HG03095 (cell line): ENCODE measurements around the gene FGFR3.

ENCODE experiments used
- ATAC-seq: cut with Tn5 transposase; IDR thresholded peaks from one replicate; pipeline ENCODE4 v1.9.1; 2021; ENCODE audit warnings: moderate library complexity; ENCODE audit not compliant: unreplicated experiment

The FGFR3 gene

GRCh38 chr4:1801286-1801958, 8.3 kb downstream of the FGFR3 start:
- no peak for ATAC-seq

DNA sequence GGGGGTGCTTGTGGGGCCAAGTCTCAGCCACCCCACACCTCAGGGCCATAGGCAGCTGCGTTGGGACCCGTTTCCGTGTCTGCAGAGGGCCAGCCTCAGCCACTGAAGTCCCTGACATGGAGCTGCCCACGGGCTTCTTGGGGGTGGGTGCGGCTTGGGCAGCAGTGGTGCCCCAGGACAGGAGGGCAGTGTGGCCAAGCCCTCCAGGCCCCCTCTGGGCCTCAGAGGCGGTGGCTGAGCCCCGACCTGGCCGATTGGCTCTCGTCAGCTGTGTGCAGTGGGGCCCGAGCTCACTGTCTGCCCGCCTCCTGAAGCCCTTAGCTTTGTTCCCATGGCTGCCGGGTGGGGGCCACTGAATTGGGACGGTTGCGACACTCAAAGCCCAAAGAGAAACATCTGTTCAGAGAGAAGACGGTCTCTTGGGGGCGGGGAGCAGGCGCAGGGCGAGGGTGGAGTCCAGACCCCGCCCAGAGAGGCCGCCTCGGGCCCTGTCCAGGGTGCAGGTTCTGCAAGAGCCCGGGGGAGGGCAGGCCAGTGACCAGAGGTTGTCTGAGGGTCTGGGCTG, 9.1 kb downstream of the FGFR3 start:
- no peak for ATAC-seq

GRCh38 chr4:1802720-1803522, 9.8 kb downstream of the FGFR3 start:
- no peak for ATAC-seq

GRCh38 chr4:1803523-1804423, 10.7 kb downstream of the FGFR3 start:
- ATAC-seq: no peak

DNA sequence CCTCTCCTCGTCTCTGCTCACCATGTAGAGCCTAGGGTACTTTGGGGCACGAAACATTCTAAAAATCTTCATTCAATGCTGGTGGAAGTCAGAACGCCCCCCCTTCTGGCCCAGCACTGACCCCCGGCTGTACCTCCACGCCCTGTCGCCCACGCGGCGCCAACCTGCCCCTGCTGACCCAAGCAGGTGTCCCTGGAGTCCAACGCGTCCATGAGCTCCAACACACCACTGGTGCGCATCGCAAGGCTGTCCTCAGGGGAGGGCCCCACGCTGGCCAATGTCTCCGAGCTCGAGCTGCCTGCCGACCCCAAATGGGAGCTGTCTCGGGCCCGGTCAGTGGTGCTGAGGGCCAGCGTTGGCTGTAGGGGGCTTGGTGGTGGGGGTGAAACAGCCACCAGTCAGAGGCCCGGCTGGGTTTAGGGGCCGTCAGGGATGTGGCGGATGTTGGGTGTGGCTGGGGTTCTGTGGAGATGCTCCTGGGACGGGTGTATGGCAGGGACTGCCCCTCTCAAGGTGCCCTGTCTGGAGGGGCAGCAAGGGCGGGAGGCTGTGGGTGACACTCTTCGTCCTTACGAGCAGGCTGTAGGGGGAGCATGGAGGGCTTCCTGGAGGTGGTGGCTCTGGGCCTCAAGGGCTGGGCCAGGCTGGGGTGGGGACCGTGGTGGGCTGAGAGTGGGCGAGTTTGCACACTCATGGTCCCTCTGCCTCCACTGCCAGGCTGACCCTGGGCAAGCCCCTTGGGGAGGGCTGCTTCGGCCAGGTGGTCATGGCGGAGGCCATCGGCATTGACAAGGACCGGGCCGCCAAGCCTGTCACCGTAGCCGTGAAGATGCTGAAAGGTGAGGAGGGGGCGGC, 11.8 kb downstream of the FGFR3 start:
- no peak for ATAC-seq

DNA sequence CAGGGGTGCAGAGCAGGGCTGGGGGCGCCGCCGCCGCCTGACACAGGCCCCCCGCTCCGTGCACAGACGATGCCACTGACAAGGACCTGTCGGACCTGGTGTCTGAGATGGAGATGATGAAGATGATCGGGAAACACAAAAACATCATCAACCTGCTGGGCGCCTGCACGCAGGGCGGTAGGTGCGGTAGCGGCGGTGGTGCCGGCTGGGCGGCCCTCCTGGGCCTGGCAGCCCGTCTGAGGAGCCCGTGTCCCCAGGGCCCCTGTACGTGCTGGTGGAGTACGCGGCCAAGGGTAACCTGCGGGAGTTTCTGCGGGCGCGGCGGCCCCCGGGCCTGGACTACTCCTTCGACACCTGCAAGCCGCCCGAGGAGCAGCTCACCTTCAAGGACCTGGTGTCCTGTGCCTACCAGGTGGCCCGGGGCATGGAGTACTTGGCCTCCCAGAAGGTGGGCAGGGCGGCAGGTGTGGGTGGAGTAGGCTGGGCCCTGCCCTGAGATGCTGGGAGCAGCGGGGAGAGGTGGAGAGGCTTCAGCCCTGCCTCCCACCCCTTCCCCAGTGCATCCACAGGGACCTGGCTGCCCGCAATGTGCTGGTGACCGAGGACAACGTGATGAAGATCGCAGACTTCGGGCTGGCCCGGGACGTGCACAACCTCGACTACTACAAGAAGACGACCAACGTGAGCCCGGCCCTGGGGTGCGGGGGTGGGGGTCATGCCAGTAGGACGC, 12.6 kb downstream of the FGFR3 start:
- no peak for ATAC-seq

- no peak for ATAC-seq
Measured at GRCh38 chr4:1806223-1806564, 13.1 kb downstream of the FGFR3 start.

DNA sequence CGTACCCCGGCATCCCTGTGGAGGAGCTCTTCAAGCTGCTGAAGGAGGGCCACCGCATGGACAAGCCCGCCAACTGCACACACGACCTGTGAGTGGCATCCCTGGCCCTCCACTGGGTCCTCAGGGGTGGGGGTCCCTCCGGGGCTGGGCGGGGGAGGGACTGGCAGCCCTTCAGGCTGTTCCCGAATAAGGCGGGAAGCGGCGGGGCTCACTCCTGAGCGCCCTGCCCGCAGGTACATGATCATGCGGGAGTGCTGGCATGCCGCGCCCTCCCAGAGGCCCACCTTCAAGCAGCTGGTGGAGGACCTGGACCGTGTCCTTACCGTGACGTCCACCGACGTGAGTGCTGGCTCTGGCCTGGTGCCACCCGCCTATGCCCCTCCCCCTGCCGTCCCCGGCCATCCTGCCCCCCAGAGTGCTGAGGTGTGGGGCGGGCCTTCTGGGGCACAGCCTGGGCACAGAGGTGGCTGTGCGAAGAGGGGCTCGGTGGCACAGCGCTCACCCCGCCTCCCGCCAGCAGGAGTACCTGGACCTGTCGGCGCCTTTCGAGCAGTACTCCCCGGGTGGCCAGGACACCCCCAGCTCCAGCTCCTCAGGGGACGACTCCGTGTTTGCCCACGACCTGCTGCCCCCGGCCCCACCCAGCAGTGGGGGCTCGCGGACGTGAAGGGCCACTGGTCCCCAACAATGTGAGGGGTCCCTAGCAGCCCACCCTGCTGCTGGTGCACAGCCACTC, 13.7 kb downstream of the FGFR3 start:
- ATAC-seq: no peak

GRCh38 chr4:1807332-1807777, 14.3 kb downstream of the FGFR3 start:
- no peak for ATAC-seq

- ATAC-seq: no peak
Measured at GRCh38 chr4:1808396-1808795, 15.3 kb downstream of the FGFR3 start.

DNA sequence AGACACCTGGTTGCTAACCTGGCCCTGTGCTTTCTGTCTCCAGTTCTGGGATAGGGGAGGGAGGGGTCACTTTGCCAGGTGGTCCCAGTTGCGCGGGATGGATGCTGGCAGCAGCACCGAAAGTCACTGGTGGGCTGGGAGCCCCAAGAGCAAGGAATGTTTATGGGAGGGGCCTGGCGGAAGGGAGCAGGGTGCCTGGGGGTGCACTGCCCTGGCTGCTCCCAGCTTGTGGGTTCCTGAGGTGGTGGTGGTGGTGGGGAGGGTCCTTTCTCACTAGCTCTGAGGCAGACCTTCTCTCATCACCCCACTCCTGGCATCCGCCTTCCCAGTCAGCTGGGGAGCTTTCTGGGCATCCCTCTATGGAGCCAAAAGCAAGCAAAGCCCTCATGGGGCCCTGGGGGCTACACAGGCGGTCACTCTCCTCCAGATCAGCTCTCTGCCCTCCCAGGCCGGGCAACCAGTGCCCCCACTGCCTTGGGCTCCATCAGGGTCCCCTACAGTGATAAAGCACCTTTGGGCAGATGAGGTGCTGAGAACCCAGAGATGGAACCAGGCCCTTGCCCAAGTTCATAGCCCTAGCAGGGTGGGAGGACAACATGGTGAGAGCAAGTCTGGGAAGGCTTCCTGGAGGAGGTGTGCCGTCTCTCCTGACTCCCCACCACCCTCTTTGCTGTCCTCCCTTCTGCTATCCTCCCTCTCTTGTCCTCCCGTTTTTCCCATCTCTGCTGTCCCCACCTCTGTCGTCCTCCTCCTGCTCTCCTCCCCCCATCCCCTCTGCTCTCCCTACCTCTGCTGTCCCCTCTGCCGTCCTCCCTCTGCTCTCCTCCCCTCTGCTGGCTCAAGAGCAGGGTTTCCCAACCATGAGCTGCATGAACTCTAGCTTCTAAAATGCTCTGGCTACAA, 16.0 kb downstream of the FGFR3 start:
- no peak for ATAC-seq

GRCh38 chr4:1809754-1810502, 16.8 kb downstream of the FGFR3 start:
- ATAC-seq: no peak

DNA sequence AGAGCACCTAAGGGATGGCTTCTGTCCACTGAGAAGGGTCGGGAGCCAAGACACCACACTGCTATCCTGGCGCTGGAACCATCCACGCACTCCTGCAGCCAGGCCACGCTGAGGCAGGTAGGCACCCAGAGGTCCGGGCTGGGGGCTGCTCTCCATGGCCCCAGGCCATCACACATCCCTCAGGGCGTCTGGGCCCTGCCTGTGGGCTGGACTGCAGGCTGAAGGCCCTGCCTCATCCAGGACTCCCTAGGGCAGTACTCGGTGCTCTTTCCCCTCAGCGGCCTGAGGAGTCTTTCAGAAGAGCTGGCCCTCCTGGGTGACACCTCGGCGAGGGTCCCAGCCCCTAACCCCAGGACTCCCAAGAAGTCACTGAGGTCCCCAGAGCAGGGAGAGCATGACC, 17.7 kb downstream of the FGFR3 start:
- ATAC-seq: no peak

DNA sequence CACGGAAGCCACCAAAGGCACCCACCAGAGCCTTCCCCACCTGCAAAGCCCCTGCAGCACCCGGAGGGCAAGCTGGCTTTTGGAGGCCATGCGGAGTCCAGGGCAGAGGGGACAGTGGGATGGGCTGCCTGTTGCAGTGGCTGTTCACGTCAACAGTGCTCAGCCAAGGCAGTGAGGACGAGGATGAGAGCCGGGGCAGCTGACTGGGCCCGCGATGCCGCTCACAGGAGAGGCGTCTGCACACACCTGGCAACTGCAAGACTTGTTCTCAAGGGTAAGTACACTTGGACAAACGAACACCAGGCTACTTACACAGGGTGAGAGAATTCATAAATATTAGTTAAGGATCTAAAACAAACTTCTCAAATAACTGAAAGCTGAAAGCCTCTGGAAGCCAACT, 19.6 kb downstream of the FGFR3 start:
- ATAC-seq: no peak

GRCh38 chr4:1813231-1813630, 20.1 kb downstream of the FGFR3 start:
- ATAC-seq: no peak

- ATAC-seq: no peak
Measured at GRCh38 chr4:1813915-1814314, 20.8 kb downstream of the FGFR3 start.

GRCh38 chr4:1814453-1814852, 21.4 kb downstream of the FGFR3 start:
- no peak for ATAC-seq
